Measurements from ENCODE around the gene KDM2B.

GRCh38 chr12:121603581-121603980 is 22.8 kb upstream of the KDM2B start:
- TF ChIP-seq, protein P1, sequence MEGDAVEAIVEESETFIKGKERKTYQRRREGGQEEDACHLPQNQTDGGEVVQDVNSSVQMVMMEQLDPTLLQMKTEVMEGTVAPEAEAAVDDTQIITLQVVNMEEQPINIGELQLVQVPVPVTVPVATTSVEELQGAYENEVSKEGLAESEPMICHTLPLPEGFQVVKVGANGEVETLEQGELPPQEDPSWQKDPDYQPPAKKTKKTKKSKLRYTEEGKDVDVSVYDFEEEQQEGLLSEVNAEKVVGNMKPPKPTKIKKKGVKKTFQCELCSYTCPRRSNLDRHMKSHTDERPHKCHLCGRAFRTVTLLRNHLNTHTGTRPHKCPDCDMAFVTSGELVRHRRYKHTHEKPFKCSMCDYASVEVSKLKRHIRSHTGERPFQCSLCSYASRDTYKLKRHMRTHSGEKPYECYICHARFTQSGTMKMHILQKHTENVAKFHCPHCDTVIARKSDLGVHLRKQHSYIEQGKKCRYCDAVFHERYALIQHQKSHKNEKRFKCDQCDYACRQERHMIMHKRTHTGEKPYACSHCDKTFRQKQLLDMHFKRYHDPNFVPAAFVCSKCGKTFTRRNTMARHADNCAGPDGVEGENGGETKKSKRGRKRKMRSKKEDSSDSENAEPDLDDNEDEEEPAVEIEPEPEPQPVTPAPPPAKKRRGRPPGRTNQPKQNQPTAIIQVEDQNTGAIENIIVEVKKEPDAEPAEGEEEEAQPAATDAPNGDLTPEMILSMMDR (IDR thresholded peaks at IDR 0.05): no peak
- TF ChIP-seq POLR2AphosphoS5 (IDR thresholded peaks at IDR 0.05) (no peak), POLR2A (IDR thresholded peaks at IDR 0.05) (no peak), EP300 (IDR thresholded peaks at IDR 0.05) (no peak)
